ENCODE results near the gene NMBR. TPM values are rescaled to one million over a fixed set of nuclear protein-coding genes. Genes with fewer than 3 reads are reported as not detected.
"Not testable (repeated sequence)": the region's sequence is repeated elsewhere in the genome, so short reads cannot be mapped to it uniquely, and the experiment has no call there.

The NMBR gene
- total RNA-seq, 1 experiment from 2014 or later: not detected

DNA sequence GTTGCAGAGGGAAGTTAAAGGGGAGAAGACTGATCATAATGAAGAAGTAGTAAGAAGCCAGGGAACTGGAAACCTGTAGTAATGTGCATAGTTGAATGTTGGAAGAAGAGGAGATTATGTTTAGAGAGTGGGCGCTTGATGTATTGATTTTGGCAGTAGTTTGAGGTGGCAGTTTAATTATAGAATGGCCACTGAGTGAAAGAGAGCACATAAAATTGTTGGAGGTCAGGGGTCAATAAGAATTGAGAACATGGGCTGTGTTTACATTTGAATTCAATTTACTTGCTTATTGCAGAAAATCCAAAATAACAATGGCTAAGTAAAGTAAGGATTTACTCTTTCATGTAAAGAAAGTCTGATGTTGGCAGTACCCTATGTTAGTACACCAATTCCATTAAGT is 15.9 kb upstream of the NMBR start:
- Histone ChIP-seq H3K9ac (ENCODE audit: low read length) (no peak overlapping the region), H3K27ac (ENCODE audit: low read depth, low read length) (no peak overlapping the region), H3K4me2 (ENCODE audit: low read length) (no peak overlapping the region), H3K27me3 (ENCODE audit: insufficient read depth, low read length) (no peaks in the 10 kb centered on the region), H3K36me3 (ENCODE audit: control insufficient read depth in 1 of 2, insufficient read depth in 2 of 2, low read length in 2 of 2) (peaks cover 0 to 2% of the 10 kb centered on the region in 2 experiments; a peak in 1 of 4 replicates), H2AFZ (ENCODE audit: low read depth, low read length, poor library complexity, severe bottlenecking) (no peak overlapping the region), H4K20me1 (ENCODE audit: insufficient read depth) (peaks cover 12% of the 10 kb centered on the region; the same call in 1 of the 2 replicates), H3K79me2 (ENCODE audit: insufficient read depth, low read length) (peaks cover 98% of the 10 kb centered on the region), H3K9me3 (ENCODE audit: control insufficient read depth in 1 of 2, insufficient read depth in 1 of 2, low read depth in 1 of 2, low read length in 2 of 2) (no peaks in the 10 kb centered on the region), H3K9me2 (ENCODE audit: insufficient read depth) (no peaks in the 10 kb centered on the region), H3K4me1 (ENCODE audit: control insufficient read depth in 1 of 2, insufficient read depth in 2 of 2, low read length in 2 of 2) (no peaks in the 10 kb centered on the region), H3K4me3 (replicated peaks in 1 of 2; ENCODE audit: low read depth in 1 of 2, low read length in 2 of 2) (no peak overlapping the region)
- TF ChIP-seq FOSL1 (IDR thresholded peaks at IDR 0.05; ENCODE audit: low read depth): no peak
- ChIA-PET CTCF (no interaction called here), RAD21 (ENCODE audit: low non-redundant PET in 1 of 2, low total read pairs in 2 of 2, uncharacterized antibody in 2 of 2, unreplicated experiment in 2 of 2) (no interaction called here), POLR2A (no interaction called here)
- no TSS peak for BruUV-seq (replicated peaks)
- ATAC-seq (no peak), DNase-seq (ENCODE audit: low read depth, low spot score) (no peak)
- intact Hi-C loops (cut with micrococcal nuclease): no loop called here

DNA sequence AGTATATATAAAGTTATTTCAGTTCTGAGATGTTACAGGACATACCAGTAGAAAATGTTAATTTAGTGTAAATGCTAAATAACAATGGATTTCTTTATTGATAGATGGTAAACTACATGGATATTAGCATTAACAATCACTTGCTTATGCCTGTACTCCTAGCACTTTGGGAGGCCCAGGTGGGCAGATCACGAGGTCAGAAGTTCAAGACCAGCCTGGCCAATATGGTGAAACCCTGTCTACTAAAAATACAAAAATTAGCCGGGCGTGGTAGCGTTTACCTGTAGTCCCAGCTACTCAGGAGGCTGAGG is 9.8 kb upstream of the NMBR start:
- BruUV-seq (replicated peaks); H3K27me3 ChIP-seq (ENCODE audit: insufficient read depth, low read length); H3K36me3 ChIP-seq (ENCODE audit: control insufficient read depth in 1 of 2, insufficient read depth in 2 of 2, low read length in 2 of 2); H2AFZ ChIP-seq (ENCODE audit: low read depth, low read length, poor library complexity, severe bottlenecking); H3K4me3 ChIP-seq (replicated peaks in 1 of 2; ENCODE audit: low read depth in 1 of 2, low read length in 2 of 2); ATAC-seq; H3K27ac ChIP-seq (ENCODE audit: low read depth, low read length); H3K4me2 ChIP-seq (ENCODE audit: low read length); POLR2A ChIA-PET; H3K9me3 ChIP-seq (ENCODE audit: control insufficient read depth in 1 of 2, insufficient read depth in 1 of 2, low read depth in 1 of 2, low read length in 2 of 2); H3K9ac ChIP-seq (ENCODE audit: low read length); DNase-seq (ENCODE audit: low read depth, low spot score); H3K9me2 ChIP-seq (ENCODE audit: insufficient read depth); H3K4me1 ChIP-seq (ENCODE audit: control insufficient read depth in 1 of 2, insufficient read depth in 2 of 2, low read length in 2 of 2): not testable (repeated sequence)
- RAD21 ChIA-PET (ENCODE audit: low non-redundant PET in 1 of 2, low total read pairs in 2 of 2, uncharacterized antibody in 2 of 2, unreplicated experiment in 2 of 2): interaction anchor here in 1 of 2 experiments (0.8 kb wide), 1 partner anchor 230 kb away, joined by 3 read pairs; no protein-coding TSS in a partner anchor
- peaks cover 98% of the 10 kb centered on the region for H3K79me2 ChIP-seq (ENCODE audit: insufficient read depth, low read length)
- CTCF ChIA-PET: interaction anchor here (0.8 to 2.3 kb wide), 15 partner anchors 9 to 410 kb away, joined by 3 to 21 read pairs (median 5); partner anchors contain the start of genes NMBR and VTA1
- peaks cover 21% of the 10 kb centered on the region; the same call in 1 of the 2 replicates for H4K20me1 ChIP-seq (ENCODE audit: insufficient read depth)
- intact Hi-C loops (cut with micrococcal nuclease): loop anchor here (1.0 to 5.0 kb wide), 2 partner anchors 232 to 316 kb away; no protein-coding TSS in a partner anchor

Measured in HCT116 (cell line).